GM21367 (cell line): ENCODE data around the gene AFF3.
"Not testable (repeated sequence)": the region's sequence is repeated elsewhere in the genome, so short reads cannot be mapped to it uniquely, and the experiment has no call there.

Experiments used
- ATAC-seq: cut with Tn5 transposase; IDR thresholded peaks from one replicate; pipeline ENCODE4 v1.9.1; 2021; ENCODE audit not compliant: unreplicated experiment

AFF3 gene

GRCh38 chr2:99689145-99689742 is 453.1 kb downstream of the AFF3 start:
- ATAC-seq, result no peak

DNA sequence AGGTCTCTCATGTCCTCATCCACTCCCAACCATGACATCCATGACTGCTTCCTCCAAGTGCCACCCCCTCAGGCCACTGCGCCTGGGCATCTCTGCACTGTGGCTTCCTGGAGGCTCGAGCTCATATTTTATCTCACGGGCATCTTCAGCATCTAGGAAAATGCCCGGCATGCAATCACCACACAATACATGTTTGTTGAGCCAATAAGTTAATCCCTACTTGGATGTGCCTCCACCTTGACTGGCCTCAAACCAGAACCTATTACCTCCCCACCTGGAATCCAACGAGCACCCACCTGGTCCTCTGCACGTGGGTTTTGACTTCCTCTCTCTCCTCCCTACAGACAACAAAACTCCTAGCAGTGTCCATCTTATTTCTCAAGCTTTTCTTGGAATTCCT is 453.7 kb downstream of the AFF3 start:
- ATAC-seq, result no peak

DNA sequence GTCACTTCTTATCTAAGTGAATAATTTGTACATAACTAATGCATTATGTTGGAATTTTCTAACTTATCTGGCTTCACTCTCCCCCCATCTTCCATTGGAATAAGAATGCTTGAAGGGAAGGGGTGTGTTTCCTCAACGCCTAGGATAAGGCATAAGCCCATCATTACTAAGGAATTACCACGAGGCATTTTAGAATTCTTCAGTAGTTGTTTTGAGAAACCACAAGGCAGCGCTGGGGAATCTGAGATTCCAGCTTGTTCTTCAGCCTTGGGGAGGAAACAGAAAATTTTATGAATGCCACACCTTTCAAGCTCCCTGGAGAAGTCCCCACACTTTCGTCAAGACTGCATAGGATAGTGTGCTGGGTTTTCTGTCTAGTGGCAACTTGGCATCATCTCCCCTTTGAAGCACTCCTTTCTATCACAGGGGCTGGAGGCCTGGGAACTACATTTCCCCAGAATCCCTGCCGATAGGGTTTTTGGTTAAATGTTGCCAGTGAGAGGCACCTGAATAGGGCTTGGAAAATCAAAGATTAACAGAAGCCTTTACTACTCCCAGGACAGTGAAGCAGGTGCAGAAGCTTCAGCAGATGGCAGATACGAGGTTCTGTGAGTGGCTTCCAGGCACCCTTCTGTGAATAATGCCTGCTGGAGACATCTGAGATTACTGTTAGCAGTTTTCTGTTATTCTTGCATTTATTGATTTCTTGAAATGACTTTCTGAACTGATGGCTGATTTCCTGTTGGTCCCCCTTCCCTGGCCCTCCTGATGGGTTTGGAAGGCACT is 459.9 kb downstream of the AFF3 start:
- no peak for ATAC-seq

DNA sequence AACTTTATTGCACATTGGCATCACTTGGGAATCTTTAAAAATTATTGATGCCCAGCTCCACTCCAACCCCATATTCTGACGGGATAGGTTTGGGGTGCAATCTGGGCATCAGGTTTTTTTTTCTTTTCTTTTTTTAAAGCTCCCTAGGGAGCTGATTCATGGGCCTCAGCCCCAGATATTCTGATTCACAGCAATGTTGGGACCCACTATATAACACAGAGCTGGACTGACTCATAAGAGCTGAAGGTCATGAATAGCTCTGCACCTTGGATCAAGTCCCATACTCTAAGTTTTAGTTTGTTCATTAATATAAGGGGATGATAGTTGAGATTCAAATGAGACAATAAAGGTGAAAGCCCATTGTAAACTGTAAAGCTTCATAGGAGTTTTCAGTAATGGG is 461.4 kb downstream of the AFF3 start:
- no peak for ATAC-seq

DNA sequence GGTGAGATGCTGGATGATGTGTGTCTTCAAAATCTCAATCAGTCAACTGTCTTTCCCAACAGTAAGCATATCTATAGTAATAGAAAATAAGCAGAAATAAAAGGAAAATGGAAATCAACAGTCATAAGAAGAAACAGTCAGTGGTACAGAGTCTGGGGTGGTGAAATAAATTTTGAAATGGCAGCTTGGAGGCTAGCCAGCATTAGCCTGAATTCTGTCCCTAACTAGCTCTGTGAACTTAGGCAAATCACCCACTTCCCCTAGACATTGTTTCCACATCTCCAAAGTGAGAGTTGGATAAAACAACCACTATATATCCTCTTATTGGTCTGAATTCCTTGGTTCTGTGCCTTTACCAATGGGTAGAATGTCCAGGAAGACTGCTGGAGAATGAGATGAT is 462.9 kb downstream of the AFF3 start:
- no peak for ATAC-seq

DNA sequence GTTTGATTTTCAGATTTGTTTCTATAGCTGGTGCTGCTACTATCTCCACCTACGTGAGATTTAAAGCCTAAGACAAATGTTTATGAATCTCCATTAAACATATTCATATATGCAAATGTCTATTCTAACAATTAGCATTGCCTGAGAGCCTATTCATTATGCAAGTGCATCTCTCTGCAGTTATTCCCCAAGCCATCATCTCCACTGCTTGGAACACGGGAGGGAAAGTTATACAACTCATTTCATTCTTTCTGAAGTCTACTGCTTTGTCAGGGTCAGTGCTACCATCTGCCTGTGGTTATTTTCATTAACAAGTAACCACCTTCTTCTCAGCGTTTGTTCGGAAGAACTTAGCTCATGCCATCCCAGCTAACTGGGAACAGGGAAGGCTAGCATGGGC is 463.8 kb downstream of the AFF3 start:
- ATAC-seq, result no peak

- ATAC-seq, result no peak
Measured at GRCh38 chr2:99677814-99678213, 464.6 kb downstream of the AFF3 start.

- no peak for ATAC-seq
Measured at GRCh38 chr2:99675130-99675661, 467.2 kb downstream of the AFF3 start.

- no peak for ATAC-seq
Measured at GRCh38 chr2:99674090-99674489, 468.3 kb downstream of the AFF3 start.

GRCh38 chr2:99672766-99673350 is 469.5 kb downstream of the AFF3 start:
- ATAC-seq, result no peak

GRCh38 chr2:99670768-99671734 is 471.3 kb downstream of the AFF3 start:
- ATAC-seq, result no peak

GRCh38 chr2:99666256-99666655 is 476.1 kb downstream of the AFF3 start:
- no peak for ATAC-seq

DNA sequence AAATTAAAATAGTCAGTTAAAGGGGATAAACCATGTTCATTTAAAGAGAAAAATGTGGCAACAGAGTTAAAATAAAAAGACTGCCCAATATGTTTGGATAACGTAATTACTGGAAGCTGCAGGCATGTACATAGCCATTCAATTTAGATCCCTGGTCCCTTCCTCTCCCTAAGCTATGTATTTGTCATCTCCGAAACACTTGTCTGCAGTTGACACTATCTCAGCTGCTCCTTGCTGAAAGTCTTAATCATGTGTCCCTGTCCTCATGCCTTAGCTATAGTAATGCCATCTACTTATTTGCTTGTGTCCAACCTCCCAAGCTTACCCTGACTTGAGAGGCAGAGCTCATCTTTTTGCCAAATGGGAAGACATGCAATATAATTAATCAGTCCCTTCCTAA is 478.7 kb downstream of the AFF3 start:
- no peak for ATAC-seq

- ATAC-seq, result no peak
Measured at GRCh38 chr2:99662761-99663341, 479.5 kb downstream of the AFF3 start.

- ATAC-seq, result not testable (repeated sequence)
Measured at GRCh38 chr2:99661761-99662160, 480.6 kb downstream of the AFF3 start.

- ATAC-seq, result no peak
Measured at GRCh38 chr2:99660616-99661406, 481.6 kb downstream of the AFF3 start.

- no peak for ATAC-seq
Measured at GRCh38 chr2:99659874-99660273, 482.5 kb downstream of the AFF3 start.

- no peak for ATAC-seq
Measured at GRCh38 chr2:99657691-99658258, 484.6 kb downstream of the AFF3 start.

- no peak for ATAC-seq
Measured at GRCh38 chr2:99656994-99657393, 485.4 kb downstream of the AFF3 start.
